GM18873 (cell line): ENCODE measurements around the gene TTYH1.
"Not testable (repeated sequence)": the region's sequence is repeated elsewhere in the genome, so short reads cannot be mapped to it uniquely, and the experiment has no call there.

Source experiments
- ATAC-seq: cut with Tn5 transposase; IDR thresholded peaks from one replicate; pipeline ENCODE4 v1.9.1; 2021; ENCODE audit warnings: mild to moderate bottlenecking, moderate library complexity, moderate number of reproducible peaks; ENCODE audit not compliant: unreplicated experiment, low FRiP score

Gene TTYH1

DNA sequence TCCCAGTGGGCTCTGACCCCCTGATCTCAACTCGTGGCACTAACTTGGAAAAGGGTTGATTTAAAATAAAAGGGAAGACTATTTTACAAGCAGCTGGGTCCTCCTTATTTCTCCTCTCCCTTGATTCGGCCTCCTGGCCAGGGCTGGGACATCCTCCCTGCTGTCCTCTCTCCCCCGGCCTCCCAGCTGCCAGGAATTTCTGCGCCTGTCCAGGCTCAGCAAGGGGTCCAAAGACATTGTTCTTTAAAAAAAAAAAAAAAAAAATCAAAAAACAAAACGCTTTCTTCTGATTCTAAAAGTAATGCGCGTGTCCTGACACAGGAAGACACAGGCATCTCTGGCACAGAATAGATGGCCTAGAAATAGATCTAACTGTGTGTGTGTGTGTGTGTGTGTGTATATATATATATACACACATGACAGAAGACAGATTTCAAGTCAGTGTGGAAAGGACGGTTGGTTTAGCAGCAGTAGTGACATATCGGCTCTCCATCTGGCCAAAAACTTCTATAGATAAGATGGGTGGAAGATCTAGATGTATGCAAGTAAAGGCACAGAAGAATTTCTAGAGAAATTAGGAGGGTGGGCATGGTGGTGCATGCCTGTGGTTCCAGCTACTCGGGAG lies 21.5 kb downstream of the TTYH1 start:
- no peak for ATAC-seq

DNA sequence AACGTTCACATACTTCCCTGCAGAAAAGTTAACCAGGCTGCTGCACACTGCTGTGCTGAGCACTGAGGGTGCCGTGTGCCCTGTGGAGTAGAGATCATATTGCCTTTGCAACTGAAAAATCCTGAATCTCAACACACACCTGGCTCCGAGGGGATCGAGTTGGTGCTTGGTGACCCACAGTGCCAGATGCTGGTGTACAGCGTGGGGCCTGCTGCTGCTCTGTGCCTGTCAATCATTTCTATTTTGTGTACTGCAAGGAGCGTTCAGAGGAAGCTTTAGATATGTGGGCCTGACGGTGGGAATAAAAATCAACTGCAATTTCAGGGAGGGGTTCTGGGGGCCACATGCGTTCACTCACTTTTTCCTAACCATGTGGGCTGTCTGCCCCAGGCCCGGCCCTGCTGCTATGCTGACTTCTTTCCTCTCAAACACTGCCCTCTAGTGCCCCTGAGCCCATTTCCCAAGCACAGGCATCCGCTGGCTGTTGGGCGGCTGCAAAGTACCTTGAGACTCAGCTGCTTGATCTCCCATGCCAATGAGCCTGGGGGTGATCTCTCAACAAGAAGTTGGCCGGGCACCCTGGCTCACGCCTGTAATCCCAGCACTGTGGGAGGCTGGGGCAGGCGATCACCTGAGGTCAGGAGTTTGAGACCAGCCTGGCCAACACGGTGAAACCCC lies 24.0 kb downstream of the TTYH1 start:
- ATAC-seq = no peak

DNA sequence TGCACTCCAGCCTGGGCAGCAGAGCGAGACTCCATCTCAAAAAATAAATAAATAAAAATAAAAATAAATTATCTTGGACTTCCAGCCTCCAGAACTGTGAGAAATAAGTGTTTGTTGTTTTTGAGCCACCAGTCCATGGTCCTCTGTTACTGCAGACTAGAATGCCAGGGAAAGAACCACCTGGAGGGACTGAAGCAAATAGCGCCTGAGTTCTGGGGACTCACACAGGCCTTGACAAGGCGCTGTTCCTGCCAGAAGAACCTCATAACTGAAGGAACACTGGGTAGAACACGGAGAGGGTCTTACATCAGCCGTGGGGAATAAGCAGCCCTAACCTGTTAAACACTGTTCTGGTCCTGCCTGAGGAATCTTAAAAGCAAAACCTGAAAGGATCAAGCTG lies 25.4 kb downstream of the TTYH1 start:
- no peak for ATAC-seq

DNA sequence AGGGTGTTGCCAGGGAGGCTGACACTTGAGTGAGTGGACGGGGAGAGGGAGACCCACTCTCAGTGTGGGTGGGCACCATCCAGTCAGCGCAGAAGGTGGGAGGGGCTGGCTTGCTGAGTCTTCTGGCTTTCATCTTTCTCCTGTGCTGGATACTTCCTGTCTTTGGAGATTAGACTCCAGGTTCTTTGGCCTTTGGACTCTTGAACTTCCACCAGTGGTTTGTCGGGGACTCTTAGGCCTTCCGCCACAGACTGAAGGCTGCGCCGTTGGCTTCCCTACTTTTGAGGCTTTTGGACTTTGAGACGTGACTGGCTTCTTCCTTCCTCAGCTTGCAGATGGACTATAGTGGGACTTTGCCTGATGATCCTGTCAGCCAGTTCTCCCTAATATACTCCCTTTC lies 29.5 kb downstream of the TTYH1 start:
- ATAC-seq = no peak

DNA sequence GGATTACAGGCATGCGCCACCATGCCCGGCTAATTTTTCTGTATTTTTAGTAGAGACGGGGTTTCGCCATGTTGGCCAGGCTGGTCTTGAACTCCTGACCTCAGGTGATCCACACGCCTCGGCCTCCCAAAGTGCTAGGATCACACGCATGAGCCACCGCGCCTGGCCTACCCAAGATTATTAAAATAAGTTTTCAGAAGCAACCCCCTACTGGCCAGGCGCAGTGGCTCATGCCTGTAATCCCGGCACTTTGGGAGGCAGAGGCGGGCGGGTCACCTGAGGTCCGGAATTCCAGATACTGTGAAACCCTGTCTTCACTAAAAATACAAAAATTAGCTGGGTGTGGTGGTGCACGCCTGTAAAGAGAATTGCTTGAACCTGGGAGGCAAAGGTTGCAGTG lies 31.1 kb downstream of the TTYH1 start:
- ATAC-seq = not testable (repeated sequence)

DNA sequence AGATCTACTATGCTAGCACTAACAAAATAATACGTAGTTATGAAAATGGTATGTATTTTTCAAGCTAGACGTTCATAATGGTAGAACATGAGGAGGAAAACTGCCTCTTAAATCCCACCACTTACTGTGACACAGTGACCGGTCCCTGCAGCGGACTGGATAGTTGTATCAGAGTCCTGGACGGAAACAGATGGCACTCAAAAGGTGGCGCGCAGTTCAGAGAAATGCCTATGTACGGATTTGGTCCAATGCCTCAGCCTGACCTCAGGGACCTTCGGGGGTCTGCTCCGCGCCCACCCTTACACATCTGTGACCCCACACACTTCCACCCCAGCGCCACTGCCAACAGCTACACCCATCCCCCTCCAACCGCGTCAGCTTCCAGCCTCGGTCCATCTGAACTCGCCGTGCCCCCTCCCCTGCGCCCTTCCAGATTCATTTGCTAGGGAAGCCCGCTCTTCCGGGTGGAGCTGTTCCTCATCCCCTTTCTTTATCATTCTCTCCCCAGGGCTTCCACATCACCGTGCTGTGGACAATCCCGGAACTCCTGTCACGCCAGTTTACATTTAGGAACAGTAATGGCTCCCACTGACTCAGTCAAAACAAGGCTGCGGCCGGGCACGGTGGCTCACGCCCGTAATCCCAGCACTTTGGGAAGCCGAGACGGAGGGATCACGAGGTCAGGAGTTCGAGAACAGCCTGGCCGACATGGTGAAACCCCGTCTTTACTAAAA lies 32.9 kb downstream of the TTYH1 start:
- no peak for ATAC-seq

DNA sequence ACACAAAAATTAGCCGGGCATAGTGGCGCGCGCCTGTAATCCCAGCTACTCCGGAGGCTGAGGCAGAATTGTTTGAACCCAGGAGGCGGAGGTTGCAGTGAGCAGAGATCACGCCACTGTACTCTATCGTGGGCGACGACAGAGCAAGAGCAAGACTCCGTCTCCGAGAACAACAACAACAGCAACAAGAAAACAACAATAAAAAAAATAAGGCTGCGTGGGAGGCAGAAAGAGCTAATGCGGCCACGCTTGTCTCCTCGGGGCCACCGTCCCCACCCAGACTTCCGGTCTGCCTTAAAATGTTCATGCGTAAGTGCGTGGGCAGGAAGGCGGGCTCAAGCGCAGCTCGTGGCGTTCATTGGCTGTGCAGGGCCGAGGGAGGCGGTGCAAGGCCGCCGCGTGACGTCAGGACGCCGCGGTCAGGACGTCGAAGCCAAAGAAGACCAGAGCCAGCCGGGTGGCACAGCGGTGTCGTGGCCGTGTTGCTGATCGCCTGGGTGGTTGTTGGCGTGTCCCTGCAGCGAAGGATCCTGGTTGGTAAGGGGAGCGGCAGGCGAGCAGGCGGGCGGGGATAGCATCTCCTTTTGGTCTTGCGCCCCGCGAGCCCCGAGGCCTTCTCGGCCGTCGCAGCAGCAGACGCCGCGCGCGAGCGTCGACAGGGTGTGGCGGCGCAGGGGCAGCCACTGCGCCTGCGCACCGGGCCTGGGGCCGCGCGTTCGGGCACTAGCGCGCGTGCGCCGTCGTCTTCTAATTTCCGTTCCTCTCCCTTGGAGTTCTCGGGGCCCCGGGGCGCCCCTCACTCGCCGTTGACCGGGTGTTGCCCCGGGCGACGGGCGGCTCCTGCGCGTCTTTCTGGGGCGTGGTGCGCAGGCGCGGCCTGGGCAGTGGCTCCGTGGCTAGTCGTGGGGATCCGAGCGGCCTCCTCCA lies 33.8 kb downstream of the TTYH1 start, which contains the start of gene LENG8:
LENG8 (plus strand) TSS at position 426 of the 927 bp plus-strand sequence. CDS start 2,146 bp downstream, outside the sequence.
- peak; percentile 78 for ATAC-seq

DNA sequence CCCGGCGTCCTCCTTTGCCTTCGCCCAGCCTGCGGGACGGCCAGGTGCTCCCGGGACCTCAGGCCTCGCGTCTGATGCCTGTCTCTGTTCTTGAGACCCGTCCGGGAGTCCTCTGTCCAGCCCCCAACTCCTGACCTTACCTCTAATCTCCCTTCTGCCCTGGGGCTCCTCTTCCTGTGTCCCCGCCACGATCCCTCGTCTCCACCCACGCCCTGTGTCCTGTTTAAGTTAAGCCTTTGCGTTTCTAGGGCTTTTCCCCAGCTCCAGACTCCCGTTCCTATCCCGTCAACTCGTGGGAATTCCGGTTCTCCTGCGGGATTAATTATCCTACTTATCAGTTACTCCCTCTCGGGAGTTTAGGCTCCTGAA lies 34.4 kb downstream of the TTYH1 start:
- no peak for ATAC-seq

DNA sequence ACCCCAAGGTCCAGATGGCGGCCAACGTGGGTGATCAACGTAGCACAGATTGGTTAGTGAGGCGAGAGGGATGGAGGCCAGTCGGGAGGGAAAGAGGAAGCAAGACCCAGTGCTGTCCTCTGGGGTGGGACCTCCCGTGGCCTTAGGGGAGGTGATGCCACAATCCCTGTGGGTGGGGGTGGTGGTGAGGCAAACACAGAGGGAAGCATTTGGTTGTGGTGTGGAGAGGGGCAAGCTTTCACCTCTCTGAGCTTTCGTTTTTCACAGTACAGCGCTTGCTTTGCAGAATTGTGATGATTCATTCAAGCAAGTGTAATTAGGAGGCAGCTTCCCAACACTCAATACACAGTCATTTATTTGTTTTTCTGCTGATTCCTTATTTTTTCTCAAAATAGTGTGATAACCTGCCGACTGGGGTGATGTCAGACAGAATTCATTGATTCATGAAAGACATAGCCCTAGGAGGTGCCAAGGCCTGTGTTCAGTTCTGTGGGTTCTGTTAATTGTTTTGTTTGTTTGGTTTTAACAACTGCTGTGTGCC lies 36.1 kb downstream of the TTYH1 start:
- no peak for ATAC-seq

DNA sequence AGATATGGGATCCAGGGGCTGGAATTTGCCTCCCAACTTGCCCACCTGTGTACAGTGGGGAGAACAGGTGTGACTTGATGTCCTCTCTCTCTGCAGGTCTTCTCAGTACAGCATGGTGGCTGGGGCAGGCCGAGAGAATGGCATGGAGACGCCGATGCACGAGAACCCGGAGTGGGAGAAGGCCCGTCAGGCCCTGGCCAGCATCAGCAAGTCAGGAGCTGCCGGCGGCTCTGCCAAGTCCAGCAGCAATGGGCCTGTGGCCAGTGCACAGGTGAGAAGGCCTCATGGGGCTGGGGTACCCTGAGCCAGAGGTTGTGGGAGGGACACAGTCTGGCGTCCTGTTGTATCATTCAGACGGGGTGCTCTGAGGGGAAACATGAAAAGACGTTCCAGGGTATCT lies 36.7 kb downstream of the TTYH1 start:
- no peak for ATAC-seq

DNA sequence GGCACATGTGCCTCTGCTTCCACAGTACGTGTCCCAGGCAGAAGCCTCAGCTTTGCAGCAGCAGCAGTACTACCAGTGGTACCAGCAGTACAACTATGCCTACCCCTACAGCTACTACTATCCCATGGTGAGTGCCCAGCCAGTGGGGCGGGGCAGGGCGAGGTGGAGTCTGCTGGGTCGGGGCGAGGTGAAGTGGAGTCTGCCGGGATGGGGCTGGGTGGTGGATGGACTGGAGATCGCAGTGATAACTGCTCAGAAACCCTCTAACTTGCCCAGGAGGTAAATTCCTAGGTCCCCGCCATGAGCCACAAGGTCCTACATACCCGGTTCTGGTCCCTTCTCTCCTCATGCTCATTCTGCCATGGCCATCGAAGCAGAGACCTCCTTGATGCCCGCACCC lies 37.4 kb downstream of the TTYH1 start:
- ATAC-seq = no peak

DNA sequence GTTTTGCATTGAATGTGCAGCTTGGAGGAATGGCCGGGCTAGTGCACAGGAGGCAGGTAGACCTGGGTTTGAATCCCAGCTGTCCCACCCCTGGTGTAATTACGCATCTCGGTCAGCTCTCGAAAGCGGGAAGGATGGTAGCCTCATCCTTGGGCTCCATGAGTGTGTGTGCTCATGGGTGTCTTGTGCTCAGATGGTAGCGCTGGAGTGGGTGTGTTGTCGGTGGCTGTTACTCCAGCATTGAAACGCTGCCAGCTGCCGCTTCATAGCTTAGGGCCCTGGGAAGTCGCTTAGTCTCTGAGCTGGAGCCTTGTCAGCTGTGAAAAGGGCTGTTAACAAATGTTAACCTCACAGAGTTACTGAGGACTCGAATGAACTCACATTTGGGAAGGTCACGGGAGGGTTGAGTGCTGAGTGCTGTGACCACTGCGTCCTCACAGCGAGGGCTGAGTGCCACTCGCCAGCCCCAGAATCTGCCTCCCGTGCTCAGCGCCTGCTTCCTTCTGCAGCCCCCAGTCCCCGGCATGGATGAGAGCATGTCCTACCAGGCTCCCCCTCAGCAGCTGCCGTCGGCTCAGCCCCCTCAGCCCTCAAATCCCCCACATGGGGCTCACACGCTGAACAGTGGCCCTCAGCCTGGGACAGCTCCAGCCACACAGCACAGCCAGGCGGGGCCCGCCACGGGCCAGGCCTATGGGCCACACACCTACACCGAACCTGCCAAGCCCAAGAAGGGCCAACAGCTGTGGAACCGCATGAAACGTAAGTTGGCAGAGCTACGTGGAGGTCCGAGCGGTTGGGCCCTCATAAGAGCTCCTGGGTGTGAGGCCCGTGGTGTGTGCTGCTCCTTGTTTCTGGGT lies 38.9 kb downstream of the TTYH1 start:
- ATAC-seq = no peak

DNA sequence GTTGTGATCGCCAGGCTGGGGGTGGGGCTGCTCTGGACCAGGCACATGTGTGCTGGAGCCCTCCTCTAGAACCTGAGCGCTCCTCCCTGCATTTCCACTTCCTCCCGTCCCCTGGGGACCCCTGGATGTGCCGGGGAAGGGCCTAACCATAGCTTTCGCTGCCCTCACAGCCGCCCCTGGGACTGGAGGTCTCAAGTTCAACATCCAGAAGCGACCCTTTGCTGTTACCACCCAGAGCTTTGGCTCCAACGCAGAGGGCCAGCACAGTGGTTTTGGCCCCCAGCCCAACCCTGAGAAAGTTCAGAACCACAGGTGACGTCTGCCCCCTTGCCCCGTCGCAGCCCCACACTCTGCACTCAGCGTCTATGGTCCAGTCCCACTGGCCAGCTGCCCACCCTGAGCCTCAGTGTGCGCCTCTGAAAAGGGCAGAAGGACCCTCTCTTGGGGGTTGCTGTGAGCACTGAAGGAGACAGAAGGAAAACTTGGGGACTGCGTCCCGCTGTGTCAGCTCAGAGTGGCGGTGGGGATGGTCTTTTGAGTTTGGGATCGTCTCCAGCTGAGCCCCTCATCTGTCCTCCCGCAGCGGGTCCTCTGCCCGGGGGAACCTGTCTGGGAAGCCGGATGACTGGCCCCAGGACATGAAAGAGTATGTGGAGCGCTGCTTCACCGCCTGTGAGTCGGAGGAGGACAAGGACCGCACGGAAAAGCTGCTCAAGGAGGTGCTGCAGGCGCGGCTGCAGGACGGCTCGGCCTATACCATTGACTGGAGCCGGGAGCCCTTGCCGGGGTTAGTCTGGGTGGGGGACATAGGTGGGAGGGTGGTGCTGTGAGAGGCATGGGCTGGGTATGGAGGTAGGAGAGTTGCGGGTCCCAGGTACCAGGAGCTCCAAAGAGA lies 39.8 kb downstream of the TTYH1 start:
- no peak for ATAC-seq

DNA sequence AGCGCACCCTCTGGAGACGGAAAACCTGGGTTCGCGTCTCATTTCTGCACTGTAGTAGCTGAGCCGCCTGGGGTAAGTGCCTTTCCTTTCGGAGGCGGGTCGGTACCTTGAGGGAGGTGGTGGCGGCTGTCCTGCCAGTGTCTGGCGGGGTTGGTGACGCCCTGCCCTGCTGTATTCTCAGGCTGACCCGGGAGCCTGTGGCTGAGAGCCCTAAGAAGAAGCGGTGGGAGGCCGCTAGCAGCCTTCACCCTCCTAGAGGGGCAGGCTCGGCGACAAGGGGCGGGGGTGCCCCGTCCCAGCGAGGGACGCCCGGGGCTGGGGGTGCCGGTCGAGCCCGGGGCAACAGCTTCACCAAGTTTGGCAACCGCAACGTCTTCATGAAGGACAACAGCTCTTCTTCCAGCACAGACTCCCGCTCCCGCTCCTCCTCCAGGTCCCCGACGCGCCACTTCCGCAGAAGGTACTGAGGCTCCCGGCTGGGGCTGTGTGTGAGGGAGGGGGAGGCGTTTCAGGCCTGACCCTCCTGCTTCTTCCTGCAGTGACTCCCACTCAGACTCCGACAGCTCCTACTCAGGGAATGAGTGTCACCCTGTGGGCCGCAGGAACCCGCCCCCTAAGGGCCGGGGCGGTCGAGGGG lies 40.6 kb downstream of the TTYH1 start:
- no peak for ATAC-seq

DNA sequence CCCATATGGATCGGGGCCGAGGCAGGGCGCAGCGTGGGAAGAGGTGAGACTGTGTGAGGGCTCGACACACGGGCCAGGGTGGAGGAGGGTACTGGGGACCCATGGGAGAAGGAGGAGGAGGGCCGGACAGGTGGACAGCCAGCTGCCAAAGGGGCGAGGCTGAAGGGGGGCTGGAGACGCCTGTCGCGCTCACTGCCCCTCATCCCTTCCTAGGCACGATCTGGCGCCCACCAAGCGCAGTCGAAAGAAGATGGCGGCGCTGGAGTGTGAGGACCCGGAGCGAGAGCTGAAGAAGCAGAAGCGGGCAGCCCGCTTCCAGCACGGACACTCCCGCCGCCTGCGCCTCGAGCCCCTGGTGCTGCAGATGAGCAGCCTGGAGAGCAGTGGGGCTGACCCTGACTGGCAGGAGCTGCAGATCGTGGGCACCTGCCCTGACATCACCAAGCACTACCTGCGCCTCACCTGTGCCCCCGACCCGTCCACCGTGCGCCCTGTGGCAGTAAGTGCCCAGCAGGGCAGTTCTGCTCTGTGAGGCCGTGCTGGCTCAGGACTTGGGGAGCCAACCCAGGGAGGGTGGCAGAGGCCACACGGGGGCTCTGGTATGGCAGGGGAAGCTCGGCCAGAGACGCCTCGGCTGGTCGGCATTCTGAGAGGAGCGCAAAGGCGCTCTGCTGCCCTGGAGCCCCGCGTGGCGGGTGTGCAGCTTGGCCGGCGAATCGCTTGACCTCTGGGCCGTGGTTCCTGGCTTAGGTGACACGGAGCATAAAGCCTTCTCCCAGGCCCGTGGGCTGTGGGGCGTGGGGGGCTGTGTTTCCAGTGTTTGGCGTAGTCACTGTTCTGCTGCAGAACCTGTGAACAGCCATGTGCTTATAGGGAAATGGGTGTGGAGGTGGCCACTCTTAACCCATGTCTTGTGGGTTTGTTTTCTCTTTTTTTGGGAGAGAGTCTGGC lies 41.4 kb downstream of the TTYH1 start:
- ATAC-seq = no peak

DNA sequence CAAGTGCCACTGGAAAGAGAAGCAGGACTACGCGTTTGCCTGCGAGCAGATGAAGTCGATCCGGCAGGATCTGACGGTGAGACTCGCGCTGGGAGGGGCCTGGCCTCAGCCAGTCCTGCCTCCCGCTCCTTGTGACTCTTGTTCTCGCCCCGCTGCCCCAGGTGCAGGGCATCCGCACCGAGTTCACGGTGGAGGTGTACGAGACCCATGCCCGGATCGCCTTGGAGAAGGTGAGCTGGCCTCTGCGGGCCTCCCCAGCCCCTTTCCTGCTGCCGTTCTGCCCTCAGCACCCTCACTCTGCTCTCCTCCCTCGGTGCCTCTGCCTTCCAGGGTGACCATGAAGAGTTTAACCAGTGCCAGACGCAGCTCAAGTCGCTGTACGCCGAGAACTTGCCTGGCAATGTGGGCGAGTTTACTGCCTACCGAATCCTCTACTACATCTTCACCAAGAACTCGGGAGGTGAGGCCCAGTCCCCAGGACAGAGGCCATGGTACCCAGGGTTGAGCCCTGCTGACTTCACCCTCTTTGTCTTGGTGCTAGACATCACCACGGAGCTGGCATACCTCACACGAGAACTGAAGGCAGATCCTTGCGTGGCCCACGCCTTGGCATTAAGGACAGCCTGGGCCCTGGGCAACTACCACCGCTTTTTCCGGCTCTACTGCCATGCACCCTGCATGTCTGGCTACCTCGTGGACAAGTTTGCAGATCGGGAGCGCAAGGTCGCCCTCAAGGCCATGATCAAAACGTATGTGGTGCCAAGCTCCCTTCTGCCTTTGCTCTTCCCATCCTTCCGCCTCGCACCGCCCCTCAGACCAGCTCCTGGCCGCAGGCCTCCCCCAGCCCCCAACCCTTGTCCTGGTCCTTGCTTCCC lies 42.7 kb downstream of the TTYH1 start:
- ATAC-seq = no peak
